ENCODE data around the gene BPIFA2.
"Not testable (repeated sequence)": the region's sequence is repeated elsewhere in the genome, so short reads cannot be mapped to it uniquely, and the experiment has no call there.

The BPIFA2 gene

DNA sequence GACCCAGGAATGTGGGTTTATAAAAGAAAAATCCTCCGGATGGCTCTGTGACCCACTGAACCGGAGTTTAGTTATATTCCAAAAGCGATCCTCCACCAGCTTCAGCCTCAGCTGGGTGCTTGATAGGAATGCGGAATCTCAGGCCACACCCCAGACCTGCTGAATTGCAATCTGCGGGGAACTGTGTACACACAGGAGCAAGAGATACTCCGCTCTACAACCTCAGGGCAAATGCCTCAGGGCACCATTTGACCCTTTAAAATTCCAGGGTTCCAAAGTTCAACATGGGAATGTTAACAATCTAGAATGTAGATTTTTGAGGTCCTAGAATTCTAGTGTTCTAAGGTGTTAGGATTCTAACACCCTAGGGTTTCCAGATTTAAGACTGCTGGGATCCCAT, 10.8 kb downstream of the BPIFA2 start:
- Histone ChIP-seq H3K9me3 (replicated peaks; ENCODE audit: low read length) (no peaks in the 10 kb centered on the region), H3K9ac (ENCODE audit: low read depth, low read length) (no peak overlapping the region), H3K27me3 (ENCODE audit: control insufficient read depth, insufficient read depth, low read length) (peaks cover 3% of the 10 kb centered on the region), H3K4me2 (ENCODE audit: low read length) (no peak overlapping the region), H3K4me3 (ENCODE audit: low read length) (no peak overlapping the region), H3K36me3 (ENCODE audit: insufficient read depth, low read length) (no peaks in the 10 kb centered on the region), H3K4me1 (ENCODE audit: control insufficient read depth, insufficient read depth, low read length) (no peaks in the 10 kb centered on the region)

DNA sequence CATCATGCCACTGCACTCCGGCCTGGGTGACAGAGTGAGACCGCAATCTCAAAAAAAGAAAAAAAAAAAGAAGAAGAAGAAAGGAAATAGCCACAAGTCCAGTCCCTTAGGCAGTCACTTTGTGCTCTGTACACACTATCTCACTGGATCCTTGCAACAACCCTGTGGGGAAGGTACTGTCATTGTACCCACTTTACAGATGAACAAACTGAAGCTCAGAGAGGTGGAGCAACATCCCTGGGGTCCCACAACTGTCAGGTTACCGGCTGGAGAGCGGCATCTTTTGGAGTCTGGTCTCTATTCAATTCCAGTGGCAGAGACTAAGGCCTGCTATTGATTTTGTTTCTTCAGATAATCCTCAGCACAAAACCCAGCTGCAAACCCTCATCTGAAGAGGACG, 12.2 kb downstream of the BPIFA2 start:
- no peaks in the 10 kb centered on the region for H3K9me3 ChIP-seq (replicated peaks; ENCODE audit: low read length)
- no peak overlapping the region for H3K4me3 ChIP-seq (ENCODE audit: low read length)
- no peak overlapping the region for H3K4me2 ChIP-seq (ENCODE audit: low read length)
- peaks cover 3% of the 10 kb centered on the region for H3K27me3 ChIP-seq (ENCODE audit: control insufficient read depth, insufficient read depth, low read length)
- H3K9ac ChIP-seq (ENCODE audit: low read depth, low read length) = no peak overlapping the region
- H3K36me3 ChIP-seq (ENCODE audit: insufficient read depth, low read length) = no peaks in the 10 kb centered on the region
- no peaks in the 10 kb centered on the region for H3K4me1 ChIP-seq (ENCODE audit: control insufficient read depth, insufficient read depth, low read length)

DNA sequence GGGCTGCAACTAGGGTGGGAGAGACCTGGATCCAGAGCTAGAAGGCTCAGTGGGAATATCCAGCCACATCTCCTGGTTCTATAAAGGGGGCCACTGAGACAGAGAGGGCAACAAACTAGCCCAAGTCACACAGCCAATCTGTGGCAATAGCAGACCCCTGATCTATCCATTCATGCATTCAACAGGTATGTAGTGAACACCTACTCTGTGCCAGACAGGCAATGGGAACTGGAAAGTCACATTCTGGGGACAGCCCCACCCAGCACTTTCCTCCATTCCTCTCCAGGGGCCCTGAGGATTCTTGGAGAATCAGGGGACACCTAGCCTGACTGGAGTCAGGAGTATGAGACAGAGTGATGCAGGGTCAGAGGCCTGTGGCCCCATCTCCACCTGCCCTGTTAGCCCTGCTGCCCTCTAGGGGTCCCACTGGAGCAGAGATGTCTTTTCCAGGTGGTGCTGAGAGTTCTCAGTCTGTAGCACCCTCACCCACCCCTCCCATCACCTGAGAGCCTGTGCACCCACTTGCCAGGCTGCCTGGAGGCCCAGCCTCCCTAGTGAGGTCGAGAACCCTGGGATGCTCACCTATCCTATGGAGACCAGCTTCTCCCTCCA, 13.6 kb downstream of the BPIFA2 start:
- Histone ChIP-seq H3K4me2 (ENCODE audit: low read length) (no peak overlapping the region), H3K27me3 (ENCODE audit: control insufficient read depth, insufficient read depth, low read length) (peaks cover 3% of the 10 kb centered on the region), H3K9me3 (replicated peaks; ENCODE audit: low read length) (no peaks in the 10 kb centered on the region), H3K36me3 (ENCODE audit: insufficient read depth, low read length) (no peaks in the 10 kb centered on the region), H3K4me1 (ENCODE audit: control insufficient read depth, insufficient read depth, low read length) (no peaks in the 10 kb centered on the region), H3K9ac (ENCODE audit: low read depth, low read length) (no peak overlapping the region), H3K4me3 (ENCODE audit: low read length) (no peak overlapping the region)

DNA sequence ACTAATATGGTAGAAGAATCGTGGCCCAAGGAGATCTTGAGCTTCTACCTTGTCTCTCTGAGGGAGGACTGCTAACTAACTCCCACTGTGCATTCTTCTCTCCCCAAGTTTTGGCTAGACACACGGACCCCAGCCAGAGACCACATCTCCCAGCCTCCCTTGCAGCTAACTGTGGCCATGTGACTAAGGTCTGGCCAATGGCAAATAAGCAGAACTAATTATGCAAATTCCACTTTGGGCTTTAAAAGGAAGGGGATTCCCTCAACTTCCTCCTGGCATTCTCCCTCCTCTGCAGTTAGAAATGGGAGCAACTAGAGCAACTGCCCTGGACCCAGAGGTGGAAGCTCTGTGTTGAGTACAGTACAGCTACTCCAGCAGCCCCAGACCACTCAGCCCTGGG, 15.4 kb downstream of the BPIFA2 start:
- Histone ChIP-seq H3K9ac (ENCODE audit: low read depth, low read length) (no peak overlapping the region), H3K9me3 (replicated peaks; ENCODE audit: low read length) (no peaks in the 10 kb centered on the region), H3K4me3 (ENCODE audit: low read length) (no peak overlapping the region), H3K36me3 (ENCODE audit: insufficient read depth, low read length) (no peaks in the 10 kb centered on the region), H3K4me1 (ENCODE audit: control insufficient read depth, insufficient read depth, low read length) (no peaks in the 10 kb centered on the region), H3K4me2 (ENCODE audit: low read length) (no peak overlapping the region), H3K27me3 (ENCODE audit: control insufficient read depth, insufficient read depth, low read length) (peaks cover 3% of the 10 kb centered on the region)

DNA sequence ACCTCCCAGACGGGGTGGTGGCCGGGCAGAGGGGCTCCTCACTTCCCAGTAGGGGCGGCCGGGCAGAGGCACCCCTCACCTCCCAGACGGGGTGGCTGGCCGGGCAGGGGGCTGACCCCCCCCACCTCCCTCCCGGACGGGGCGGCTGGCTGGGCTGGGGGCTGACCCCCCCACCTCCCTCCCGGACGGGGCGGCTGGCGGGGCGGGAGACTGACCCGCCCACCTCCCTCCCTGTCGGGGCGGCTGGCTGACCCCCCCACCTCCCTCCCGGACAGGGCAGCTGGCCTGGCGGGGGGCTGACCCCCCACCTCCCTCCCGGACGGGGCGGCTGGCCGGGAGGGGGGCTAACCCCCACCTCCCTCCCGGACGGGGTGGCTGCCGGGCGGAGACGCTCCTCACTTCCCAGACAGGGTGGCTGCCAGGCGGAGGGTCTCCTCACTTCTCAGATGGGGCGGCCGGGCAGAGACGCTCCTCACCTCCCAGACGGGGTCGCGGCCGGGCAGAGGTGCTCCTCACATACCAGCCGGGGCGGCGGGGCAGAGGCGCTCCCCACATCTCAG, 17.2 kb downstream of the BPIFA2 start:
- not testable (repeated sequence) for H3K4me3 ChIP-seq (ENCODE audit: low read length); H3K27me3 ChIP-seq (ENCODE audit: control insufficient read depth, insufficient read depth, low read length); H3K4me2 ChIP-seq (ENCODE audit: low read length); H3K36me3 ChIP-seq (ENCODE audit: insufficient read depth, low read length); H3K9me3 ChIP-seq (replicated peaks; ENCODE audit: low read length); H3K9ac ChIP-seq (ENCODE audit: low read depth, low read length); H3K4me1 ChIP-seq (ENCODE audit: control insufficient read depth, insufficient read depth, low read length)

DNA sequence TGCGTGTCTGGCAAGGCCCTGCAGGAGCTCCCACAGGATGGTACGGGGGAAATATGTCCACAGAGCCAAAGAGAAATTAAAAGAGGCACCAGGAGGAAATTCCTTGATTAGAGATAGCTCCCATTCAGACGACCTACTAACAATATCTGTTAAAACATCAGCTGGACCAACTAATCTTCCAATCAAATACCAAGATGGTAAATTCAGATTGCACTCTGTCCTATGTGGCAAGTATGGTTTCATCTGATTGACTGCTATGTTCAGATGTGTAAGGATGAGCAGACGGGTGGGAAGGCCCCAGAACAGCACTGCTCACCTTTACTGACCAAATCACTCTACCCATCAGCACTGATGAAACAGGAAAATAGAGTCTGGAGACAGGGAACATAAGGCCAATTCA, 19.5 kb downstream of the BPIFA2 start:
- no peaks in the 10 kb centered on the region for H3K36me3 ChIP-seq (ENCODE audit: insufficient read depth, low read length)
- H3K4me2 ChIP-seq (ENCODE audit: low read length) = no peak overlapping the region
- H3K27me3 ChIP-seq (ENCODE audit: control insufficient read depth, insufficient read depth, low read length) = peaks cover 5% of the 10 kb centered on the region
- H3K4me1 ChIP-seq (ENCODE audit: control insufficient read depth, insufficient read depth, low read length) = no peaks in the 10 kb centered on the region
- no peak overlapping the region for H3K4me3 ChIP-seq (ENCODE audit: low read length)
- H3K9me3 ChIP-seq (replicated peaks; ENCODE audit: low read length) = no peaks in the 10 kb centered on the region
- no peak overlapping the region for H3K9ac ChIP-seq (ENCODE audit: low read depth, low read length)

DNA sequence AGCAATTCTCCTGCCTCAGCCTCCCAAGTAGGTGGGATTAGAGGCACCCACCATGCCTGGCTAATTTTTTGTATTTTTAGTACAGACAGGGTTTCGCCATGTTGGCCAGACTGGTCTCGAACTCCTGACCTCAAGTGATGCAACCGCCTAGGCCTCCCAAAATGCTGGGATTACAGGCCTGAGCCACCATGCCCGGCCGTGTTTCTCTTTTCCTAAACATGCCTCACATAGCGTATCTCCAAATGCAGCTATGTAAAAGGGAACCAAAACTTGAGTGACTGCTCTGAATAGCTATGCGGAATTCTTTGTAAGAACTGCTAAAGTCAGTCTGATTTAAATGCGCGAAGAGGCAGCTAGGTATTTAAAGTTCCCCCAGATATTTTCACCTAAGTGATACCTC, 20.5 kb downstream of the BPIFA2 start:
- no peaks in the 10 kb centered on the region for H3K9me3 ChIP-seq (replicated peaks; ENCODE audit: low read length)
- H3K4me1 ChIP-seq (ENCODE audit: control insufficient read depth, insufficient read depth, low read length) = no peaks in the 10 kb centered on the region
- peaks cover 5% of the 10 kb centered on the region for H3K27me3 ChIP-seq (ENCODE audit: control insufficient read depth, insufficient read depth, low read length)
- H3K9ac ChIP-seq (ENCODE audit: low read depth, low read length) = no peak overlapping the region
- H3K4me2 ChIP-seq (ENCODE audit: low read length) = no peak overlapping the region
- H3K4me3 ChIP-seq (ENCODE audit: low read length) = no peak overlapping the region
- H3K36me3 ChIP-seq (ENCODE audit: insufficient read depth, low read length) = no peaks in the 10 kb centered on the region

DNA sequence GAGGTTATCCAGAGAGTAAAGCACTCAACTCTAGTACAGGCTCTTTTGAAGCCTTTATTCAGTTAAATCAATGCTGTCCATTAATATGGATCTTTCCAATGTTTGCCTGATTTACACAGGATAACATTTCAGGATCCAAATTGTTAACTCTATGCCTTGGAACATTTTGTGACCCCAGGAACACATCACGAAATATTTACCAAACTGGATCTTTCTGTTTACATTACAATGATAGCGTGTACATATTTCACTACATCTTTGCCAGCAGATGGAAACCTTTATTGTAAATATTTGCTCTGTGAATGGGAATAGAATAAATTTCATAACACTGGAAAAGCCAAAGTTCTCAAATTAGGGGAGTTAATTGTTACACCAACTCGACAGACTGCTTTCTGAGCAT, 23.5 kb downstream of the BPIFA2 start:
- H3K4me3 ChIP-seq (ENCODE audit: low read length) = no peak overlapping the region
- H3K9ac ChIP-seq (ENCODE audit: low read depth, low read length) = no peak overlapping the region
- H3K4me1 ChIP-seq (ENCODE audit: control insufficient read depth, insufficient read depth, low read length) = no peaks in the 10 kb centered on the region
- H3K4me2 ChIP-seq (ENCODE audit: low read length) = no peak overlapping the region
- H3K27me3 ChIP-seq (ENCODE audit: control insufficient read depth, insufficient read depth, low read length) = peaks cover 5% of the 10 kb centered on the region
- no peaks in the 10 kb centered on the region for H3K9me3 ChIP-seq (replicated peaks; ENCODE audit: low read length)
- no peaks in the 10 kb centered on the region for H3K36me3 ChIP-seq (ENCODE audit: insufficient read depth, low read length)

DNA sequence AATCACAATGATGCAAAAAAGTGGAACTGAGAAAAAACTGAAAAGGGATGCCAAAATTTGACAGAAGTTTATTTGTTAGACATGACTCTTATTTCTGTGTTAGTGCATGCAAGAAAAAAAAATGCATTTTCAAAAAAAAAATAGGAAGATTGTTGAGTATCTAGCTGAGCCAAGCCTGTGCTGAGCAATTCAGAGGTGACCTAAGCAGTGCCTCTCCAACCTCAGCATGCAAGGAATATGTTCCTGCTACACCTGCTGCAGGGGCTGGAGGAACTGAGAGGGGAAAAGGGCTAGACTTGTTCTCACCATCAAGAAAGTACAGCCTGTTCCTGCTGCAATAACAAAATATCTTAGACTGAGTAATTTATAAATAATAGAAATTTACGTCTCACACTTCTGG, 24.0 kb downstream of the BPIFA2 start:
- H3K4me3 ChIP-seq (ENCODE audit: low read length) = no peak overlapping the region
- H3K27me3 ChIP-seq (ENCODE audit: control insufficient read depth, insufficient read depth, low read length) = peaks cover 5% of the 10 kb centered on the region
- no peak overlapping the region for H3K9ac ChIP-seq (ENCODE audit: low read depth, low read length)
- no peaks in the 10 kb centered on the region for H3K36me3 ChIP-seq (ENCODE audit: insufficient read depth, low read length)
- no peak overlapping the region for H3K4me2 ChIP-seq (ENCODE audit: low read length)
- no peaks in the 10 kb centered on the region for H3K9me3 ChIP-seq (replicated peaks; ENCODE audit: low read length)
- H3K4me1 ChIP-seq (ENCODE audit: control insufficient read depth, insufficient read depth, low read length) = no peaks in the 10 kb centered on the region

DNA sequence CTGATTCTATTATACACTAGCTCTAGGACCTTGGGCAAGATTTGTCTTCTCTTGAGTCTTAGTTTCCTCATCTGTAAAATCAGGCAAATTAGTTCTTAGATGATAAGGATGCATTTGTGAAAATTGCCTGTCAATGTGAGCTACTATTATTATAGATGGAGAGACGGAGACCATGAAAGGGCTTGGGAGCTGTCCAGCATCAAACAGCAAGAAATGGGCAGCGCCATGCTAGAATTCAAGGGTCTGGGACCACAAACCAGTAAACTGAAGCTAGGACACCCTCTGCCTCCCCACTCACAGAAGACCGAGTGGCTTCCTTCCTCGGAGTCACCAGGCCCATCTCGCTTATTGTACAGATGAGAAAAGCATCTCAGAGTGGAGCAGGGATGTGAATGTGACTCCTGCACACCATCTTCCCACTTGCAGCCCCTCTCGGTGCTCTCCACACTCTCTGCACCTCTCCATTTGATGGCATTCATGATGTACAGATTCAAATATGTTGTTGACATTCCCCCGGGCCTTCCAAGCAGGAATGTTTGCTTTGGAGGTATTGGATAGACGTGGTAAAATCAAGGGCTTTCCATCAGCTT, 25.0 kb downstream of the BPIFA2 start:
- H3K4me2 ChIP-seq (ENCODE audit: low read length) = no peak overlapping the region

DNA sequence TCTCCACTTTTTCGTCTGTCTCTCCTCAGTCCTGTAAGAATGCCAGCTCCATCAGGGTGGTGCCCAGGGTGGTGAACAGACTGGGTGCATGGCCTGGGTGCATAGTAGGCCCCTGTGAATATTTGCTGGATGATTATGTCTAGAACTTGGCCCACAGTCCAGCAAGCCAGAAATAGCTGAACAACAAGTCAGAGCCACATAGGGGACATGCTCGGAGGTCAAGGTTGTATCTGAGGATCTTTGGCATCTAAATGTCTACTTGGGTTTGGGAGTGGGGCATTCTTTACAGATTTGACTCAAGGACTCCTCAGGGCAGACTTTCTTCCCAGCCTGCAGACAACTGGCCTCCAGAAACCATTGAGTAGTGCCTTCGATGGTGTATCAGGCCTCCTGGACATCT, 31.1 kb downstream of the BPIFA2 start:
- H3K4me3 ChIP-seq (ENCODE audit: low read length) = no peak overlapping the region
- H3K4me1 ChIP-seq (ENCODE audit: control insufficient read depth, insufficient read depth, low read length) = no peaks in the 10 kb centered on the region
- no peak overlapping the region for H3K4me2 ChIP-seq (ENCODE audit: low read length)
- H3K27me3 ChIP-seq (ENCODE audit: control insufficient read depth, insufficient read depth, low read length) = peaks cover 9% of the 10 kb centered on the region
- H3K9ac ChIP-seq (ENCODE audit: low read depth, low read length) = no peak overlapping the region
- no peaks in the 10 kb centered on the region for H3K9me3 ChIP-seq (replicated peaks; ENCODE audit: low read length)
- H3K36me3 ChIP-seq (ENCODE audit: insufficient read depth, low read length) = no peaks in the 10 kb centered on the region

More for the DNA sequence above, 25.0 kb downstream of the BPIFA2 start:
- H3K4me3 ChIP-seq (ENCODE audit: low read length) = no peak overlapping the region
- H3K4me1 ChIP-seq (ENCODE audit: control insufficient read depth, insufficient read depth, low read length) = no peaks in the 10 kb centered on the region
- peaks cover 5% of the 10 kb centered on the region for H3K27me3 ChIP-seq (ENCODE audit: control insufficient read depth, insufficient read depth, low read length)
- H3K9ac ChIP-seq (ENCODE audit: low read depth, low read length) = no peak overlapping the region
- H3K9me3 ChIP-seq (replicated peaks; ENCODE audit: low read length) = no peaks in the 10 kb centered on the region
- H3K36me3 ChIP-seq (ENCODE audit: insufficient read depth, low read length) = no peaks in the 10 kb centered on the region

DNA sequence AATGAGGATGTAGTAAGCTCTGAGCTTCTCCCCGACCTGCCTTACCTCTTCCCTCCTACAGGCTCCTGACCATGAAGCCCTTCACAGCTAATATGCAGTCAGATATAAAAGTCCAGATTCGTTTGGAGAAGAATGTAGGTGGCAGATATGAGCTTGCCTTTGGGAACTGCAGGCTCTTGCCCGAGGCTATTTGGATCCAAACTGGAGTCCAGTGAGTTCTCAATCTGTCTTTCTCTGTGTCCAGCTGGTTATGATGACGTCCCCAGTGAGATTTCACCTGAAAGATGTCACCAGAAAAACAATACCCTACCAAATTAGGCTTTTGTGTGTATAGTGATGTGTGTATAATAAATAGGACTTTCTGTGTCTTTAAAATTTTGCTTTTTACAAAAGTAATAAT, 34.5 kb downstream of the BPIFA2 start:
- no peak overlapping the region for H3K4me3 ChIP-seq (ENCODE audit: low read length)
- H3K27me3 ChIP-seq (ENCODE audit: control insufficient read depth, insufficient read depth, low read length) = peaks cover 21% of the 10 kb centered on the region
- H3K4me1 ChIP-seq (ENCODE audit: control insufficient read depth, insufficient read depth, low read length) = no peaks in the 10 kb centered on the region
- no peaks in the 10 kb centered on the region for H3K36me3 ChIP-seq (ENCODE audit: insufficient read depth, low read length)
- no peaks in the 10 kb centered on the region for H3K9me3 ChIP-seq (replicated peaks; ENCODE audit: low read length)
- H3K9ac ChIP-seq (ENCODE audit: low read depth, low read length) = no peak overlapping the region
- no peak overlapping the region for H3K4me2 ChIP-seq (ENCODE audit: low read length)

All from skeletal muscle satellite cell (primary cell).